Cerebellar nuclear complex (tissue), 1 donor: Measurements from ENCODE around the gene RNPEPL1.
"Not testable (repeated sequence)": the region's sequence is repeated elsewhere in the genome, so short reads cannot be mapped to it uniquely, and the experiment has no call there.

Experiments used
- DNase-seq, 2 experiments: peaks; one replicate each; lab custom pipeline; 2025; lab: John Stamatoyannopoulos, UW

RNPEPL1 gene

DNA sequence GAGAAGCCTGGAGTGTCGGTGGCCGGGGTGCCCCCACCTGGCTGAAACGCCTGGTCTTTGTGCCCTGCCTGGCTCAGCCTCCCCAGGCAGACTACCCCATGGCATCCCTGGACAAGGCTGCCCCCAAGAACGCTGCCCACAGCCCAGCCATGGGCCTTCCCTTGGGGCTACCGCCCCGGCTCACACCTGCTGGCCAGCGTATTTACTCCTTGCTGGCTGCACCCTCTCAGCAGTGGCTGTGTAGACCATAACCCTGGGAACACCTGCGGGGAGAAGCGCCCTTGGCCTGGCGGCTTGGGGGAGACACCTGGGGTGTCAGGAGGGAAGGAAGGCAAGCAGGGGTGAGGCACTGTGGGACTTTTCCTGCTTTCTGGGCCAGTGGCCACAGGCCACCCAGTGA is 35.6 kb downstream of the RNPEPL1 start:
- DNase-seq: no peak

DNA sequence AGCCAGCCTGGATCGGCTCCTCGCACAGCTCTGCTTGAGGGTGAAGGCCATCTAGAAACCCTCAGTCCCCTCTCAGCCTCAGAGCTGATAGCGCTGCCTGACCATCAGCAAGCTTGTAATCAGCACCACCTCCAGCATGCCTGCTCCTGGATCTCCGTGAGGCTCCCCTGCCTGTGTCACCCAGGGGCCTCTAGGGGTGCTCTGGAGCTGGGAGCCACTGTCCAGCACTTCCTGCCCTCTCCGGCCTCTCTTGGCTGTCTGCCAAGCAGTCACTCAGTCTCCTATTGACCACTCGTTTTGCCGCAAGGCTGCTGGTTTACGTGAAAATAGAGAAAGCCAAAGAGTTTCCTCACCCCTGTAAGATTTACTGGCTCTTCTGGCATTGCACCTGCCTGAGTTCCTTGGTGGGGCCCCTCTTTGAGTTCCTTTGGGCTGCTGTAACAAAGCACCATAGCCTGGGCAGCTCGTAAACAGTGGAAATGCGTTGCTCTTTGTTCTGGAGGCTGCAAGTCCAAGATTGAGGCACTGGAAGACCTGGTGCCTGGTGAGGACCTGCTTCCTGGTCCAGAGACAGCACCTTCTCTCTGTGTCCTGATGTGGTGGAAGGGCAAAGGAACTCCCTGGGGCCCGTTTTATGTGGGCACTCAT is 36.1 kb downstream of the RNPEPL1 start:
- no peak for DNase-seq

DNA sequence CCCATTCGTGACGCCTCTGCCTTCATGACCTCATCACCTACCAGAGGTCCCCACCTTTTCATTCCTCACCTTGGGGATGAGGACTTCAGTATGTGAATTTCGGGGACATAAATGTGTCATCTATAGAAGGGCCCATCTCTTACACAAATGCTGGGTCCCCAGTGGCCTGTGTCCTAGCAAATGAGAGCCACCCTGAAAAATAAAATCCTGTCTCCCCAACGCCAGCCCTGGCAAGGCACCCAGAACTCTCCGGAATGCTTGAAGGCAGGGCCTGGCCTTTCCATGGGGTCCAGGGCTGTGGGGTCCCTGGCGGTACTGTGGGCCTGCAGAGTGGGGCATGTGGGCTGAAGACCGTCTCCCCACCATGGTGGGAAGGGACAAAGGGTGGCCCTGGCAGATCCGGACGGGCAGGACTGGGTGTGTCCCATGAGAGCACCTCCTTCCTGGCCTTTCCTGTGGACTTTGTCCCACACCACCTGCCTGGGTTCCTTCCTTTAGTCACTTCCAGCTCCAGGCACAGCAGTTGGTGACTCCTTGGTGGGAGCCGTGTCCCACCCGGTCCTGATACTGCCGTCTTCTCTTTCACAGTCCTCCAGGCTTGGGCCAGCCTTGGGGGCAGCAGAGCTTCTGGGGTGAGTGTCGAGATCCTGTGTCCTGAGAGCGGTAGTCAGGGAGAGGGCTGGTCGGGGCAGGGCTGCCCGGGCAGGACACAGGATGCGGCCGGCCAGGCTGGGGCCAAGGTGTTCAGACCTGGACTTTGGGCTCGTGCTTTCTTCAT is 36.8 kb downstream of the RNPEPL1 start:
- DNase-seq: no peak

DNA sequence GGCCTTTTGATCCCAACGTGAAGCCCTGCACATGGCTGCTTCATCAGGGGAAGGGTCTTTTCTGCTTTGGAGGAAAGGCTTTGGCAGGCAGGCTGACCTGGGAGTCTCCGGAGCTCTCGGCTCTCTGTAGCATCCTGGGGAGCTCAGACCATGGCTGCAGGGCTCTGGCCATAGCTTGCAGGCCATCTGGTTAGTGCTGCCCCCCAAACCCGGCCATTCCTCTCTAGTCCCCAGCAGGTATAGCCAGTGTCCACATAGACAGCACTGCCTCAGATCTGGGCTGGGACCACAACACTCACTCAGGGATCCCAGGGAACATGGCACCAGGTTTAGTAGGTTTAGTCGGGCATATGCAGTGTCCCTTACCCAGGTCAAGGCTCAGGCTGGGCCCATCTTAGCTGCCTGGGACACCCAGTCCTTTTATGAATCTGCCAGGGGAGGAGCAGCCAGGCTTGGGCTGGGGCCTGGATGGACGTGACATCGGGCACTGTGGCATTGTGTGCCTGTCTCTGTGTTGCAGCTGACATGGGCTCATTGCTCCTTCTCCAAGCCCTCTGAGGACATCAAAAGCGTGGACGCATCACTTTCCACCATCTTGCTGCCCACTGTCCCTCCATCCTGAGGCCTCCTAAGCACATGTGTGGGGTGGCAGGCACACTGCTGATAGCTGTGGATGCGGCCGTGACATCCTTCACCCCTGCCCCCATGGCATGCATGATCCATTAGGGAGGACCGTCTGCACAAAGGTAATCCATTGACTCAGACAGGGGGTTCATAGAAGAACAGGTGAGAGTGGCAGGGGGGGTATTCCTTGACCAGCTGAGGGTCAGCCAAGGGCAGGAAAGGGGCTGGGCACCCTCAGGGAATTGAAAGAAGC is 37.8 kb downstream of the RNPEPL1 start:
- DNase-seq: no peak

DNA sequence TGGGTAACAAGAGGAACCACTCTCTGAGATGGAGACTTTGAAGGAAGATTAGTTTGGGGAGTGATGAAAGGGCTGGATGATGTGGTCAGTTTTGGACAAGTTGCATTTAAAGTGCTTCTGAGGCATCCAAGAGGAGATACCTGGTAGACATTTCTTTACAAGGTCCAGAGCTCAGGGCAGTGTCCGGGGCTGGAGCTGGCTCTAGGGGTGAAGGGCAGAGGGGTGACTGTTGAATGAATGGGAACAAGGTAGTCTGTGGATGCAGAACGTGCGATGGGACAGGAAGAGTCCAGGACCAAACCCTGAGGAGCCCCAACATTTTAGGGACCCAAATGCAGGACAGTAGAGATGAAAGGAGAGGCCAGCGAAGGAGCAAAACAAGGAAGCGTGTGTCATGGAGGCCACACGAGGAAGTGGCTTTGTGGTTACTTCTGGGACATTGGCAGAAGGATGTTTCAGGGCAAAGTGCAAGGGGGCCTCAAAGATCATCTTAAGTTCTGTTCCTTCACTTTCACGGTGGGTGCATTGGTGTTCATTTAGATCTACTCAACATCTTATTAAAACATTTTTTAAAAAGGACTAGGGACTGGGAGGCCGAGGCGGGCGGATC is 43.4 kb downstream of the RNPEPL1 start:
- DNase-seq: no peak

DNA sequence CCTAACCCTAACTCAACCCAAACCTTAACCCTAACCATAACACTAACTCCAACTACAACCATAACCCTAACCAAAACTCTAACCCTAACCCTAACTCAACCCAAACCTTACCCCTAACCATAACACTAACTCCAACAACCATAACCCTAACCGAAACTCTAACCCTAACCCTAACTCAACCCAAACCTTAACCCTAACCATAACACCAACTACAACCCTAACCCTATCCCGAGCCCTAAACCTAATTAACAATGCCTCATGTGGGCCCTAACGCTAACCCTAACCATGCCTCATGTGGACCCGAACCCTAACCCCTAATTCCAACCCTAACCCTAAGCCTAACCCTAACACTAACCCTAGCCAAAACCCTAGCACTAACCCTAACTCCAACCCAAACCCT is 45.5 kb downstream of the RNPEPL1 start:
- DNase-seq: no peak

DNA sequence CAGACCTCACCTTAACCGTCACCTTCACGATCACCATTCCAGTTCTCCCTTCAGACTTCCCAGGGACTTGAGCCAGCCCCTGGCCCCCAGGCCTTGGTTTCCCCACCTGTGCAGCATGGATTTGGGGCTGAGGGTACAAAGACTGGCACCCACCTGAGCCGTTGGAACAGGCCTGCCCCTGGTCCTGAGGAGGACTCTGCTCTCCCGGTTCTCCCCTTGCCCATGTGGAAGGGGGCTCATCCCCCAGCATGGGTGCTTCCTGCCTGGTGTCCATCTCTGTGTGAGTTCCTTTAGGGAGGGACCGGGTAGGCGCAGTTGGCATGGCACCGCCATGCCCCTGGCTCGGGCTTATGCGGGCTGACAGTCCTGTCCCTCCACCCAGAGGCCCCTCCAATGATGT is 46.1 kb downstream of the RNPEPL1 start:
- no peak for DNase-seq

DNA sequence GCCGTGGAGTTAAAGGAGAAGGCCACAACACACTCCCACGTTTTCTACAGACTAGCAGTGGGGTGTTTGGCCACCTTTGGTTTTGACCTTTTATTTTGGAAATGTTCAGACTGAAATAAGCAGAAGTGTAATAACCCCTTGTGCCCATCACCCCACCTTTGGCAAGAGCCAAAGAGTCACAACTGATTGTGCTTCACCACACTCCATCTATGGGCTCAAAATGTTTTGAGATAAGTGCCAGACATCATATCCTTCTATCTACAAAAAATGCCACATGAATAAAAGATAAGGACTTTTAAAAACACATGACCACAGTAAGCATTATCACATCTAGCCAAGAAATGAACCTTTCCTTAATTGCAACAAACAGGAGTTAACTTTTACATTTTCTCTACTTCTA is 47.1 kb downstream of the RNPEPL1 start:
- no peak for DNase-seq

DNA sequence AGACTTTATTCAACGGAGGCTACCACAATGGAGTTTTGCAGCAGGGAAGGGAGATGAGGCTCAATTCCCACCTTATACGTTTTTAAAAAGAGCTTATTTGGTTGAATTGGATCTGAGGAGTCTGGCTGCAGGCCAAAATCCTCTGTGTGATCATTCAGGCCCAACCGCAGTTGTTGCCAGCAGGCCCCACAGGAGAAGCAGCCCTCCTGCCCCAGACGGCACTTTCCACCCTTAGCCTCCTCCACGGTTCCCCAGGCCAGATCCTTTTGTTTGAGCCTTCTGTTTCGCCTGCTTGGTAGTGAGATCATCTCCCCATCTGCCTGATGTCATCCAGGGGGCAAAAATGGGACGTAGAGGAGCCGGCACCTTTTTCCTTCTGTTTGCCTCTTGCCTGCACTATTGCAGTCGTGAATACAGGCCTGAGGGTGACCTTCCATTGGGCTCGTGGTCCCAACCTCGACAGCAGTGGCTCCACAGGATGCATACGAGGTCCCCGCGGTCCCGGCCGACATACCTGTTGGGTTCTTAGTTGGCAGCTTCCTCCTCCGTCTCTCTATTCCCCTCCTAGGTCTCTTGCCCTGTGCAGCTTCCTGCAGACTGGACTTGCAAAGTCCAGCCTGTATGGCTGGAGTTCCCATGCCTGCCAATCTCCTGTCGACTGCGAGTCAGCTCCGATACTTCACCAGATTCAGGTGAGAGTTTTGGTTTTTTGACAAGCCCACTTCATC is 47.7 kb downstream of the RNPEPL1 start:
- no peak for DNase-seq

DNA sequence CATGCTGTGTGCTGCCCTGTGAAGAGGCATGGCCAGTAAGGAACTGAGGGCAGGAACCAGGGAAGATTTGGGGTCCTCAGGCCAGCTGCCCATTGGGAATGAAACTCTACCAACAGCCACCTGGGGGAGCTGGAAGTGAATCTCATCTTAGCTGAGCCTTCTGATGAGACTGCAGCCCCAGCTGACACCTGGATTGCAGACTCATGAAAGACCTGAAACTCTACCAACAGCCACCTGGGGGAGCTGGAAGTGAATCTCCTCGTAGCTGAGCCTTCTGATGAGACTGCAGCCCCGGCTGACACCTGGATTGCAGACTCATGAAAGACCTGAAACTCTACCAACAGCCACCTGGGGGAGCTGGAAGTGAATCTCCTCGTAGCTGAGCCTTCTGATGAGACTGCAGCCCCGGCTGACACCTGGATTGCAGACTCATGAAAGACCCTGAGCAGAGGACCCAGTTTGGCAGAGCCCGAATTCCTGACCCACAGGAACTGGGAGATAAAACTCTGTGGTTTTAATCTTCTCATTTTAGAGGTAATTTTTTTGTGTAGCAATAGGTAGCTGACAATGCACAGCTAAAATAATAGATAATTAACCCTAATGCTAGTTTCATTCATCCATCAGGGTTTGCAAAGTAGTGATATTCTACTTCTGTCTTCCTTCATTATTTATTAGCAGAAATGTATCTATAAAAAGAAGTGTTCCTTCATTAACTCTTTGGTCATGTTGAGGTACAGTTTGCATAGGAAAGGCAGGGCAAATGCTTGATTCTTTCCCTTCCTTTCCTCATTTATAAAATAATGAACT is 48.8 kb downstream of the RNPEPL1 start:
- DNase-seq: not testable (repeated sequence)

DNA sequence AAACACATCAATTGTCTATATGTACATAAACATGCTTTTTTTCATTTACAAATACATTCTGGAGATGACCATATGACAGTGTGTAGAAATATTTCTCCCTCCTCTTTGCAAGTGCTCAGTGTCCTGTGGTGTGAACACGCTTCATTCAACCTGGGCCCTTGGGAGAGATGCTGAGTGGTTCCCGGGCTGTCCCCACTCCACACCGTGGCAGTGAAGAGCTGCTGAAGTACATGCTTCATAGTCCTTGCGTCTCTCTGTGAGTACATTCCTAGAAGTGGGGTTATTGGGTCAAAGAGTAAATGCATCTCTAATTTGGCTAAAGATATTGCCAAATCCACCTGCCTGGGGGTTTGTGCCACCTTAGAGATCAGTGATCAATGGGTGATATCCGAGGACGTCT is 50.5 kb downstream of the RNPEPL1 start:
- DNase-seq: no peak

DNA sequence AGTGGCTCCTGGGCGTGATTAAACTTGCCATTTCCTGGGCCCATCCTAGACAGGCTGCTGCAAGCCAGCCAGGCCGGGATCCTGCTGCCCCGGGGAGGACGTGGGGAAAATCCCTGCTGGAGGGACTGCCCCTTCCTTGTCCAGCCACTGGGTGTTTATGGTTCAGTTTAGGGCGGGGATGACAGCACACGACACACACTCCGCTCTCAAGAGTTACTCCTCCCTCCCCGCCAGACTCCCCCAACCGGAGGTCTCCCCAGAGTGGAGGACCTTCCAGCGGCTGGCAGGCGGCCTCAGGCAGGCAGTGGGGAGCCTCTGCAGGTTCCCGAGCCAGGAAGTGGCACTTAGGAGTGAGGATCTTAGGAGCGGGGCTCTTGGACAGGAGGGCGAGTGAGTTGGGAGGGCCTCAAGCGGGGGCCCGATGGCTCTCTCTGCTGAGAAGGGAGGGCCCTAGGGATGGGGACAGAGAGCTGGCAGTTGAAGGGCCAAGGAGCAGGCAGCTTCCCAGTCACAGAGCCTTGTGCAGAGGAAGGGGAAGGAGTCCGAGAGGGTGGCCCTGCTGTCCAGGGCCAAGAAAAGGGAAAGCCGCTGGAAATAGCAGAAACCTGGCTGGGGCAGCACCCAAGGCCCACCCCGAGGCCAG is 51.3 kb downstream of the RNPEPL1 start:
- no peak for DNase-seq

DNA sequence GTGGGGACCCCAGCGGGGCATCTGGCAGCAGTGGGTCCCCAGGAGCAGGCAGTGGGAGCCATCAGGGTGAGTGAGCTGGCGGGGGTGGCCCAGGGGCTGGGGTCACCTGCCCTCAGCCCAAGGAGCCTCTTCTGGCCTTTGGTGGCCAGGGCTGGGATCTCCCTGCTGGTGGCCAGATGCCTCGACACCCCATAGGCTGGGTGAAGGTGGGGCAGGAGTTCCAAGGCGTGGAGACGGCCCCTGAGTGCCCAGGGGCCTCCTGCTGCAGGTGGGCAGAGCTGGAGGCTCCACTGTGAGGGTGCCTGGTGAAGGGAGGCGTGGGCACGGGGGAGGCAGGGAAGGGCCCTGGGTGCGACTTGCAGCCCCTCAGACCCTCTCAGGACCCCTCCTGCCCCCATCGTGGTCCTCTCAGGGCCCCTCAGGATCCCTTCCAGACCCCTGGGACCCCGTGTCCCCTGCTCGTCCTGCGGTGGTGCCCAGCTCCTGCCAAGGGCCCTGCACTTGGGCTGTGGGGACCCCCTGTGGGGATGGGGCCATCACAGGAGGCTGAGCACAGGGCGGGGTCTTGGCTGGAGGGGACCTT is 52.0 kb downstream of the RNPEPL1 start:
- no peak for DNase-seq

DNA sequence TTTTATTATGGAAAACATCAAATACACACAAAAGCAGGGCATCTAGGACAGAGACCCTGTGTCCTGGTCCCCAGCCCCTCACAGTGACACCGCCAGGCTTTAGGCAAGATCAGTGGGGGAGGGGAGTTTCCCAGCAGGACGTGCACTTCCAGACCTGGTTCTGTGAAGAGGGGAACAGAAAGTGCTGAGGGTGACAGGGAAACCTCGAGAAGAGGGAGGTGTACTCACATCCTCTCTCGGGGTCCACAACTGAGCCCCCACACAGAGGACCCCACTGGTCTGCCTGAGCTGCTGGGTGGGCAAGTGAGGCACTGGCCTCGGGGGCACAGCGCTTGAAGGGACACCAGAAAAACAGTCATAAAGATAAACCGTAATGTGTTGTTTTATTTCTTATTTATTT is 52.6 kb downstream of the RNPEPL1 start:
- no peak for DNase-seq

DNA sequence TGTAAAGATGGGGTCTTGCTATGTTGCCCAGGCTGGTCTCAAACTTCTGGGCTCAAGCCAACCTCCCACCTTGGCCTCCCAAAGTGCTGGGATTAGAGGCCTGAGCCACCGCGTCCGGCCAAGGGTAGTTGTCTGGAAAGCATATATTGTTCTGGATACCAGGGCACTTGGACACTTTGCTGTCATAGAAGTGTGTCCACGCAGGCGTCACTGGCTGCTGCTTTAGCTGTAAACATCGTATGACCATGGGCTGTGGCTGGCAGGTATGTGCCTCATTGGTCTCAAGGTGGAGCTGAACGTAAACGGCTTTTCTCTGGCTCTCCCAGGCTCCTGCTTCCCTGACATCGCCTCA is 53.8 kb downstream of the RNPEPL1 start:
- DNase-seq: no peak

DNA sequence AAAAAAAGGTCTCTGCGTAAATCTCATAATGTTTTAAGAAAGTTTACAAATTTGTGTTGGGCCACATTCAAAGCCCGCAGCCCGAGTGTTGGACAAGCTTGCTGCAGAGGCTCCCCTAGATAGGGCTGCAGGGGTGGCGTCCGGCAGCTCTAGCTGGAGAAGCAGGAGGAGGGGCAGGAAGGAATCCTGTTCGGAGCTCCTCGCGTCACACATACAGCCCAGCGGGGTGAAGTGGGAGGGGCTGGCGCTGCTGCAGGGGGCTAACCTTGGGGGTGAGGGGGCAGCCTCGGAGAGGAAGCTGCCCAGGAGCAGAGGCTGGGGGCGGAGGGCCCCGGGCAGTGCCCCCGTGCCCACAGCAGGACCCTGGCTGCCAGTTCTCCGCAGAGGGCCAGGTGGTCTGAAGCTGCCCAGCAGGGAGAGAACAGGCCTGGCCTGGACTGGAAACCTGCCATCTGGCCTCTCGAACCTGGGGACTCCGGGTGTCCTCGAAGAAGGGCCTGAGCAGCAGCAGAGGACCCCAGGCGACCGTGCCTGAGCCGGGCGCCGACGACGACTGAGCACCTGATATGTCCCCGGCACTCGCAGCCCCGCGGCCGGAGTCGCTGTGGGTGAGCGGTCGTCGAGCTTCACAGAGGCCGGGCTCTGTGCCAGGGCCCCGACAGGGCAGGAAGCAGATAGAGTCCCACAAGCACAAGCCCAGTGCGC is 54.4 kb downstream of the RNPEPL1 start:
- no peak for DNase-seq

DNA sequence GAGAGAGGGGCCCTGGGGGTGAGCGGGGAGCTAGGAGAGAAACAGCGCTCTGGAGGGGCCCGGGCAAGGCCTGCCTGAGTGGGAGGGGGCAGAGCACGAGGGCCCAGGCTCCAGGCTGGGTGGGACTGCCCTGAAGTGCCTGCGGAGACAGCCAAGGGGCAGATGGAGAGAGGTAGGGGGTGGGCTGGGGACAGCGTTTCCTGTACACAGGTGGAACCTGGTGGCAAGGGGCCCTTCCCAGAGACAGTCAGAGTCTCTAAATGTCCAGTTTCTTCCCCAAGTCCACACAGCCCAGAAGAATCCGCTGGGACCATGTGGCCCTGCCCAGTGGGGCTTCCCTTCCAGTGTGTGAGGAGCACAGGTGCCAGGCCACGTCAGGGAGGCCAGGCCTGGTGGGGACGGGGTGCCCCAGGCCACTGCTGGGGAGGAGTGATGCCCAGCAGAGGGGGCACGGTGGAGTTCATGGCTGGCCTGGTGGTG is 55.3 kb downstream of the RNPEPL1 start:
- DNase-seq: no peak

DNA sequence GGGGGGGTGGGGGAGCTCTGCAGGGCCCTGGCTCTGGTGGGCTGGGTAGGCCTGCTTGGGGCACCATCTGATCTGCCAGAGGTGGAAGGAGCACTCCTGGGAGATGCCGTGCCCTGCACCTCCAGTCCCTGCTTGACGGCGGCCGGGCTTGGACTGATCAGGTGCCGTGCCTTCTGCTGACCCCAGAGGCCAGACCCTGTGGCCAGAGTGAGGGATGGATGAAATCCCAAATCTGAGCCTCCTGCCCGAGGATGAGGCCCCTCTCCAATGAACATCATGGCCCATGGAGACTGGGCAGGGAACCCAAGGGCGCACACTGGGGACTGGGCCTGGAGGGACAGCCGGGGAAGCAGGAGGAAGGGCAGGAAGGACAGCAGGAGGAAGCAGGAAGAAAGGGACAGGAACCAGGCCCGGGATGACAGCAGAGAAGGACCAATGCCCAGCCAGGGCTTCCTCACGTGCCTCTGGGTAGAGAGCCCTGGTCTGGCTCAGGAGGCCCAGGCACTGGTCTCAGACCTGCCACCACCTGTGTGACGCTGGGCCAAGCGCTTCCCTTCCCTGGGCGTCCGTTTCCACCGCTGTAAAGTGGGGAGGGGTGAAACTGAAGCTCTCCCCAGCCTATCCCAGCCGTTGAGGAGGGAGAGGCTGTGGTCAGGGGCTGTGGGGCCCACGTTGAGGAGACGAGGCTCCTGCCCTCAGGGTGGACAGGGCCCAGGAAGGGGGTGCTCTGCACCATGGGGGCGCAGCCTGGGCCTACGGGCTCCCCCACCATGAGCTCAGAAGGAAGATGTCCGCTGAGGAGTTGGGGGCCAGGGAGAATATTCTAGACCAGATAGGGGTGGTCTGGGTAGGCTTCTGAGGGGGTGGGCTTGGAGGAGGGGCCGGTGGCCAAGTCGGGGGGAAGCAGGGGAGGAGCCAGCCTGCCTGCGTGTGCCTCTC is 56.0 kb downstream of the RNPEPL1 start:
- no peak for DNase-seq
